ENCODE results near the gene SH3GL3.

SH3GL3 gene

DNA sequence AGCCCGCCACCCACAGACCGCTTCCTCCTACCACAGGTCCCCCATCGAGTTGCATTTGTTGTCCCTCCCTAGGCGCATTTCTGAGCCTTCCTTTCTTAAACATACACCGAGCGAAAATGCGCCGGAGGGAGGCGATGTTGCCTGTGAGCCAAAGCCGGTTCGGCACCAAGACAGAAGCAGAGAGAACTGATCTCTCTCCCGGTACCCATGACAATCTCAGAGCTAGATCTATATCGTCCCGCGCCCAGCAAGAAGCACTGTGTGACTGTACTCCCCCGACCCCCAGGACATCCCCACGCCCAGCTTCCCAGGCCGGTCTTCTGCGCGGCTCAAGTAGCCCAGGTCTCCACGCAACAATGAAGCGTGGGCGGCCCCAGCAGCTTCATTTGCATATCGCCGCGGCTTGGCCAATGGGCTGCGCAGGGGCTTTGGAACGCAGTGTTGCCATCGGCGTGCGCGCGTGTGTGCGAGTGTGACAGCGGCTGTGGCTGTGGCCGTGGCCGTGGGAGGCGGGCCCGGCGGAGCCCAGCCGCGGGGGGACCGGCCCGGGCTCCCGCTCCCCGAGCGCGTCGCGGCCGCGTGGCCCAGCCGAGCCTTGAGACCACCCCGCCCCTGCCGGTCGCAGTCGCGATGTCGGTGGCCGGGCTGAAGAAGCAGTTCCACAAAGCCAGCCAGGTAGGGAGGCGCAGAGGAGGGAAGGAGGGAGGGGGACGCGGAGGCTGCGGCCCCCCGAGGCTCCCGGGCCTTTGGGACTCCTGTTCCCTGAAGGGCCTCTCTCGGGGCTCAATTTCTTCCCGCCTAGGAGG is at the start of gene SH3GL3:
SH3GL3 (plus strand) TSS at position 438 of the 806 bp plus-strand sequence; CDS start at position 631, 193 bp downstream.
- peak within 1 kb of the TSS; percentile 33 for H3K4me3 ChIP-seq (ENCODE audit: low read length)
- TF ChIP-seq ZNF274 (IDR thresholded peaks at IDR 0.05; ENCODE audit: low read depth, low read length): no peak

- no peak overlapping the region for H3K4me3 ChIP-seq (ENCODE audit: low read length)
- TF ChIP-seq ZNF274 (IDR thresholded peaks at IDR 0.05; ENCODE audit: low read depth, low read length): no peak
Measured at GRCh38 chr15:83398626-83399025, 48.5 kb upstream of the SH3GL3 start.

DNA sequence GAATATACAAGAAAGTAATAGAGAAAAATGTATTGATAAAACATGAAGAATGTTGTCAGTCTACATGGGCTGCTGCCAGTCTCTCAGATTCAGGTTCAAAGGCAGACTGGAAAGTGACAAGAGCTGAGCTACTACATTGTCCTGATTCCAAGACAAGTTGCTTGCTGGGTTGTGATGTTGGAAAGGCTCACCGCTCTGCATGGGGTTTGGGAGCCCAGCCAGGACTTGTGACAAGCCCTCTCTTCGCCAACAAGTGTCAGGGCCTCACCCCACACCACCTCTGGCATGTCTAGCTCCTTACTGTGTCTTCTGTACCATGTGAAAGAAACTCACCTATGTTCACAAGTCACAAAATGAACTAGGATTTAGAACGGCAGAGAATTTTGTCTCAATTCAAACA is 43.0 kb upstream of the SH3GL3 start:
- no peak for TF ChIP-seq ZNF274 (IDR thresholded peaks at IDR 0.05; ENCODE audit: low read depth, low read length)
- no peak overlapping the region for H3K4me3 ChIP-seq (ENCODE audit: low read length)

GRCh38 chr15:83410532-83410931 is 36.6 kb upstream of the SH3GL3 start:
- no peak for TF ChIP-seq ZNF274 (IDR thresholded peaks at IDR 0.05; ENCODE audit: low read depth, low read length)
- no peak overlapping the region for H3K4me3 ChIP-seq (ENCODE audit: low read length)

GRCh38 chr15:83413054-83413719 is 34.0 kb upstream of the SH3GL3 start:
- no peak for TF ChIP-seq ZNF274 (IDR thresholded peaks at IDR 0.05; ENCODE audit: low read depth, low read length)
- H3K4me3 ChIP-seq (ENCODE audit: low read length): no peak overlapping the region

- no peak for TF ChIP-seq ZNF274 (IDR thresholded peaks at IDR 0.05; ENCODE audit: low read depth, low read length)
- H3K4me3 ChIP-seq (ENCODE audit: low read length): no peak overlapping the region
Measured at GRCh38 chr15:83422081-83422480, 25.1 kb upstream of the SH3GL3 start.

DNA sequence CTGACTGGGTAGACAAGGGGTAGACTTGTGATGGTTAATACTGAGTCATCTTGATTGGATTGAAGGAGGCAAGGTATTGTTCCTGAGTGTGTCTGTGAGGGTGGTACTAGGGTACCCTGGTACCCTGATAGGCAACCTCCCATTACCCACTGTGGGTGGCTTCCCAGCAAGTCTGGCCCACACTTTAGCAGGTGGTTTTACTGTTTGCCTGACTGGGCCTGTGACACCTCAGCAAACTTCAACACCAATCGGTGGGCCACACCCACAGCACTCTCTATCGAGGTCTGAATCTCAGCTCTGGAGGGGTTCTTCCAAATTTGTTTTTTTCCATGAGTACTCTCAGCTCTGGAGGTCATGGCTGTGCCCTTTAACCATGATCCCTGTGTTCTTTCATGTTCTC is 24.6 kb upstream of the SH3GL3 start:
- no peak for TF ChIP-seq ZNF274 (IDR thresholded peaks at IDR 0.05; ENCODE audit: low read depth, low read length)
- H3K4me3 ChIP-seq (ENCODE audit: low read length): no peak overlapping the region

DNA sequence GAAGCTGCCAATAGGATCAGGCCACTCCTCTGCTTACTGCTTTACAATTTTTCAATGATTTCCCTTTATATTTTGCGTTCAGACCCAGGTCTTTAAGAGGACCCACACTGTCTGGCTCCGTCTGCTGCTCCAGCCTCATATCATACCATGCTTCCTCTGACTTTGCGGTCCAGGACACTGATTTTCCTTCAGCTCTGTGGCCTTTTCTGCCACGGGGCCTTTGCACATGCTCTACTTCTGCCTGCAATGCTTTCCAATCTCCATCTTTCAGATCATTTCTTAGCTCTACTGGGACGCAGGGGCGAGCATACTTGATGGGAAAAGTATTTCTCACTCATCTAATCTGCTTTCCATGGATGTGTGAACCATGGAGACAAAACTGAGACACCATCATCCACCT is 23.0 kb upstream of the SH3GL3 start:
- no peak for TF ChIP-seq ZNF274 (IDR thresholded peaks at IDR 0.05; ENCODE audit: low read depth, low read length)
- H3K4me3 ChIP-seq (ENCODE audit: low read length): no peak overlapping the region

DNA sequence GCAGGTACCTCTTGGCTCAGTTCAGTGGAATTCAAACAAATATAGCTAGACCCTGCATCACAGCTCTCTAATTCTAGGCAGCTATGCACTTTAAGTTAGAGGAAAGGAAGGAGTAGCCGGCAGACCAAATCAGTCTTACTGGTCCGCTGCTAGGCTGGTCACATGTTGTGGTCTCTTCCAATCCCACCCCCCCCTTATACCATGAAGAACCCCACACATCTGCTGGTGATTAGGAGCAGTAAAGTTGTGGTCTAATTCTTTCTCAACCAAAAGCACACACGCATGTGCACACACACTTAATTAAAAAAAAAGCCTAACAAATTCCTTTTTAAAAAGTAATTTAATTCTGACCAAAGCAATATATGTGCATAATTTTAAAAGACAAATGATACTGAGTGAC is 16.7 kb upstream of the SH3GL3 start:
- no peak overlapping the region for H3K4me3 ChIP-seq (ENCODE audit: low read length)
- TF ChIP-seq ZNF274 (IDR thresholded peaks at IDR 0.05; ENCODE audit: low read depth, low read length): no peak

DNA sequence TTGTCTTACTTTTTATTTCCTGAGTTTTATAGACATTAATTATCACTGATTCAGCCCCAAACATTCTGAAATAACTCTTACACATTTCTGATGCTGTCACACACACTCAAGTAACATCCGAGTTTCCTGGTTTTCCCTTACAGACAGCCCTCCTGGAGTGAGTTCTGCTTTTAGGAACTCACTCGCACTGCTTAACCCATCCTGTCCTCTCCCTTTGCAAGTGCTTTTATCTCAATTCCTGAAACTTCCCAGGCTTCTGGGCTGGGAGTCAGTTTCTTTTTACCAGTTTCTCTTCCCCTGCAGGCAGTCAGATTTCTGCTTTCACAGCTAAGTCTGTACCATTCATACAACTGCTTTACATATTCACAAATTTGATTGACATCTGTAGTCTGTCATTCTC is 15.6 kb upstream of the SH3GL3 start:
- no peak for TF ChIP-seq ZNF274 (IDR thresholded peaks at IDR 0.05; ENCODE audit: low read depth, low read length)
- no peak overlapping the region for H3K4me3 ChIP-seq (ENCODE audit: low read length)

DNA sequence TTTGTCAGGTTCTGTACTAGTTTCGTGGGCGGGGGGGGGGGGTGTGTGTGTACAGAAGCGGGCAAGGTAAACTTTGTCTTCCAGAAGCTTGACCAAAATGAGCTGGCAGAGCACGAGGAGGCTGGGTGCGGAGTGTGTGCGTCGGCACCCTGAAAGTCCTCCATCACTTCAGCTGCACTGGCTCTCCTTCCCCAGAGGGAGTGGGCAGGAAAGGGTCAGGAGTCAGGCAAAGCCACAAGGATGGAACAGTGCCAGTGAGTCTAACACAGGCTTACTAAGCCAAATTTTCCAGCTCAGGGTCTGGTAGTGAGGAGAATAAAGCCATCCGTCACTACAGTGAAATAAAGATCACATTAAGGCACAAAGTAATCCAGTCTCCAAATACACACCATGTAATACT is 11.9 kb upstream of the SH3GL3 start:
- TF ChIP-seq ZNF274 (IDR thresholded peaks at IDR 0.05; ENCODE audit: low read depth, low read length): no peak
- no peak overlapping the region for H3K4me3 ChIP-seq (ENCODE audit: low read length)

- TF ChIP-seq ZNF274 (IDR thresholded peaks at IDR 0.05; ENCODE audit: low read depth, low read length): no peak
- H3K4me3 ChIP-seq (ENCODE audit: low read length): no peak overlapping the region
Measured at GRCh38 chr15:83435782-83436181, 11.4 kb upstream of the SH3GL3 start.

DNA sequence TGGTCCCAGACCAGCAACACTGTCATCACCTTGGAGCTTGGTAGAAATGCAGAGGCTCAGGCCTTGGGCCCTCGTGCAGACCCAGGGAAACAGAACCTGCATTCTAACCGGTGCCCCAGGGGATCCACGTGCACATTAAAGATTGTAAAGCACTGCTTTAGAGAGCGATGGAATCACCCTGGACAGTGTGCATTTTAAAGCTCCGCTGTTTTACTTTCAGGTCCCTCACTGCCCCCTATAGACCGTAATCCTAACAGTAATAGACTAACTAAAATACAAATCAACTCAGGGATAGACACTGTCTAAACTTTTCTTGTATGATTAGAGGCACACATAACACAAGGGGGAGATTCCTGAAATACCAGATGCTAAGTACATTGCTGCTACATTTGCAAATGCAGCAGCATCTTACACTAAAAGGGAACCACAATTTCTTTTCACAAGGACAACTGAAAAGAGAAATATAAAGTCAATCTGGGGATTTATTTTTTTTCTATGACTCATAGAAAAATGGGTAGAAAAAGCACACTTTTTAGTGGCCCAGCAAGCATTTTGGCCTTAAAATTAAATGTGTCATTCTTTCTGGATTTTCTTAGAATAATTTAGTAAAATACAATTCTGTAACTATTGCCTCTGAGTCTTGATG is 10.5 kb upstream of the SH3GL3 start:
- H3K4me3 ChIP-seq (ENCODE audit: low read length): no peak overlapping the region
- TF ChIP-seq ZNF274 (IDR thresholded peaks at IDR 0.05; ENCODE audit: low read depth, low read length): no peak

- H3K4me3 ChIP-seq (ENCODE audit: low read length): no peak overlapping the region
- TF ChIP-seq ZNF274 (IDR thresholded peaks at IDR 0.05; ENCODE audit: low read depth, low read length): no peak
Measured at GRCh38 chr15:83443076-83443847, 3.9 kb upstream of the SH3GL3 start.
